Adrenal gland (tissue), 5 donors: ENCODE results near the gene MAGI1.

Experiments
- CTCF ChIP-seq, 6 experiments: fragments of 450-650 bp in 4 of 6; fragments of 200-600 bp in 2 of 6; sonication (generic) in 1 of 6; IDR thresholded peaks; 1 replicate in 5 of 6; 2 replicates in 1 of 6; pipeline versions ENCODE4 v1.5.1 to v1.8.0; 2016 to 2021; ENCODE audit warnings: antibody characterized with exemption in 6 of 6, mild to moderate bottlenecking in 2 of 6, moderate library complexity in 1 of 6
- POLR2A ChIP-seq, 2 donors: fragments of 450-650 bp; IDR thresholded peaks; one replicate each; pipeline ENCODE4 v1.6.1; 2017; ENCODE audit warnings: antibody characterized with exemption in 2 of 2, mild to moderate bottlenecking in 2 of 2, moderate library complexity in 1 of 2
- donor health status: DM: no; HTN: no; CAD: no.

GRCh38 chr3:66017084-66017483 lies 21.6 kb downstream of the MAGI1 start:
- no peak for TF ChIP-seq CTCF (IDR thresholded peaks at IDR 0.05)
- TF ChIP-seq POLR2A (IDR thresholded peaks at IDR 0.05) = no peak
